ENCODE results near the gene SOHLH1. TPM values are rescaled to one million over a fixed set of nuclear protein-coding genes. Genes with fewer than 3 reads are reported as not detected.

SOHLH1 gene
- polyA plus RNA-seq, 1 donor = not detected

- Histone ChIP-seq H3K27me3 (ENCODE audit: control insufficient read depth, insufficient read depth, low read length) (no peaks in the 10 kb centered on the region), H3K9me3 (ENCODE audit: control insufficient read depth, low read depth, low read length) (no peaks in the 10 kb centered on the region), H3K36me3 (ENCODE audit: control insufficient read depth, insufficient read depth, low read length) (no peaks in the 10 kb centered on the region), H3K4me1 (ENCODE audit: control insufficient read depth, insufficient read depth, low read length) (no peaks in the 10 kb centered on the region), H3K27ac (ENCODE audit: low read length) (no peak overlapping the region), H3K4me3 (ENCODE audit: low read length) (no peak overlapping the region)
- no CpG with 5 or more reads among the region's 22 CpGs for WGBS (ENCODE audit: insufficient coverage, low lambda C conversion rate)
- DNase-seq = no peak
Observed at GRCh38 chr9:135660407-135660806, 38.9 kb downstream of the SOHLH1 start.

GRCh38 chr9:135659252-135659651 is 40.0 kb downstream of the SOHLH1 start:
- H3K27ac ChIP-seq (ENCODE audit: low read length) = no peak overlapping the region
- H3K27me3 ChIP-seq (ENCODE audit: control insufficient read depth, insufficient read depth, low read length) = no peaks in the 10 kb centered on the region
- WGBS (ENCODE audit: insufficient coverage, low lambda C conversion rate) = 100% methylated on average over 1 of the region's 13 CpGs
- no peaks in the 10 kb centered on the region for H3K36me3 ChIP-seq (ENCODE audit: control insufficient read depth, insufficient read depth, low read length)
- H3K4me1 ChIP-seq (ENCODE audit: control insufficient read depth, insufficient read depth, low read length) = no peaks in the 10 kb centered on the region
- H3K9me3 ChIP-seq (ENCODE audit: control insufficient read depth, low read depth, low read length) = no peaks in the 10 kb centered on the region
- no peak for DNase-seq
- H3K4me3 ChIP-seq (ENCODE audit: low read length) = no peak overlapping the region

GRCh38 chr9:135657416-135657815 is 41.9 kb downstream of the SOHLH1 start:
- no peaks in the 10 kb centered on the region for H3K9me3 ChIP-seq (ENCODE audit: control insufficient read depth, low read depth, low read length)
- H3K27ac ChIP-seq (ENCODE audit: low read length) = no peak overlapping the region
- DNase-seq = no peak
- H3K4me3 ChIP-seq (ENCODE audit: low read length) = no peak overlapping the region
- no peaks in the 10 kb centered on the region for H3K27me3 ChIP-seq (ENCODE audit: control insufficient read depth, insufficient read depth, low read length)
- no CpG with 5 or more reads among the region's 15 CpGs for WGBS (ENCODE audit: insufficient coverage, low lambda C conversion rate)
- H3K36me3 ChIP-seq (ENCODE audit: control insufficient read depth, insufficient read depth, low read length) = no peaks in the 10 kb centered on the region
- no peaks in the 10 kb centered on the region for H3K4me1 ChIP-seq (ENCODE audit: control insufficient read depth, insufficient read depth, low read length)

- Histone ChIP-seq H3K4me1 (ENCODE audit: control insufficient read depth, insufficient read depth, low read length) (no peaks in the 10 kb centered on the region), H3K9me3 (ENCODE audit: control insufficient read depth, low read depth, low read length) (peaks cover 4% of the 10 kb centered on the region), H3K36me3 (ENCODE audit: control insufficient read depth, insufficient read depth, low read length) (no peaks in the 10 kb centered on the region), H3K27ac (ENCODE audit: low read length) (no peak overlapping the region), H3K4me3 (ENCODE audit: low read length) (no peak overlapping the region), H3K27me3 (ENCODE audit: control insufficient read depth, insufficient read depth, low read length) (no peaks in the 10 kb centered on the region)
- no CpG with 5 or more reads among the region's 8 CpGs for WGBS (ENCODE audit: insufficient coverage, low lambda C conversion rate)
- no peak for DNase-seq
Observed at GRCh38 chr9:135655317-135655716, 44.0 kb downstream of the SOHLH1 start.

GRCh38 chr9:135650408-135650807 is 48.9 kb downstream of the SOHLH1 start:
- 100% methylated on average over 1 of the region's 17 CpGs for WGBS (ENCODE audit: insufficient coverage, low lambda C conversion rate)
- H3K27ac ChIP-seq (ENCODE audit: low read length) = no peak overlapping the region
- no peak overlapping the region for H3K4me3 ChIP-seq (ENCODE audit: low read length)

GRCh38 chr9:135649508-135649907 is 49.8 kb downstream of the SOHLH1 start:
- Histone ChIP-seq H3K27ac (ENCODE audit: low read length) (no peak overlapping the region), H3K4me1 (ENCODE audit: control insufficient read depth, insufficient read depth, low read length) (no peaks in the 10 kb centered on the region), H3K9me3 (ENCODE audit: control insufficient read depth, low read depth, low read length) (peaks cover 5% of the 10 kb centered on the region), H3K27me3 (ENCODE audit: control insufficient read depth, insufficient read depth, low read length) (no peaks in the 10 kb centered on the region), H3K36me3 (ENCODE audit: control insufficient read depth, insufficient read depth, low read length) (no peaks in the 10 kb centered on the region), H3K4me3 (ENCODE audit: low read length) (no peak overlapping the region)
- DNase-seq = no peak
- no CpG with 5 or more reads among the region's 2 CpGs for WGBS (ENCODE audit: insufficient coverage, low lambda C conversion rate)

More at GRCh38 chr9:135650408-135650807, 48.9 kb downstream of the SOHLH1 start:
- no peak for DNase-seq
- H3K27me3 ChIP-seq (ENCODE audit: control insufficient read depth, insufficient read depth, low read length) = no peaks in the 10 kb centered on the region
- H3K36me3 ChIP-seq (ENCODE audit: control insufficient read depth, insufficient read depth, low read length) = no peaks in the 10 kb centered on the region
- H3K4me1 ChIP-seq (ENCODE audit: control insufficient read depth, insufficient read depth, low read length) = no peaks in the 10 kb centered on the region
- peaks cover 5% of the 10 kb centered on the region for H3K9me3 ChIP-seq (ENCODE audit: control insufficient read depth, low read depth, low read length)

- Histone ChIP-seq H3K36me3 (ENCODE audit: control insufficient read depth, insufficient read depth, low read length) (no peaks in the 10 kb centered on the region), H3K9me3 (ENCODE audit: control insufficient read depth, low read depth, low read length) (peaks cover 5% of the 10 kb centered on the region), H3K27me3 (ENCODE audit: control insufficient read depth, insufficient read depth, low read length) (no peaks in the 10 kb centered on the region), H3K27ac (ENCODE audit: low read length) (no peak overlapping the region), H3K4me1 (ENCODE audit: control insufficient read depth, insufficient read depth, low read length) (no peaks in the 10 kb centered on the region), H3K4me3 (ENCODE audit: low read length) (no peak overlapping the region)
- DNase-seq = no peak
- 100% methylated on average over 2 of the region's 10 CpGs for WGBS (ENCODE audit: insufficient coverage, low lambda C conversion rate)
Observed at GRCh38 chr9:135648494-135649410, 50.5 kb downstream of the SOHLH1 start.

GRCh38 chr9:135647884-135648283 is 51.4 kb downstream of the SOHLH1 start:
- WGBS (ENCODE audit: insufficient coverage, low lambda C conversion rate) = 88% methylated on average over 1 of the region's 4 CpGs
- H3K27me3 ChIP-seq (ENCODE audit: control insufficient read depth, insufficient read depth, low read length) = no peaks in the 10 kb centered on the region
- DNase-seq = no peak
- H3K4me1 ChIP-seq (ENCODE audit: control insufficient read depth, insufficient read depth, low read length) = no peaks in the 10 kb centered on the region
- H3K36me3 ChIP-seq (ENCODE audit: control insufficient read depth, insufficient read depth, low read length) = no peaks in the 10 kb centered on the region
- peaks cover 5% of the 10 kb centered on the region for H3K9me3 ChIP-seq (ENCODE audit: control insufficient read depth, low read depth, low read length)
- H3K4me3 ChIP-seq (ENCODE audit: low read length) = no peak overlapping the region
- no peak overlapping the region for H3K27ac ChIP-seq (ENCODE audit: low read length)

GRCh38 chr9:135644631-135645218 is 54.6 kb downstream of the SOHLH1 start:
- no peak overlapping the region for H3K27ac ChIP-seq (ENCODE audit: low read length)
- no peak overlapping the region for H3K4me3 ChIP-seq (ENCODE audit: low read length)
- H3K4me1 ChIP-seq (ENCODE audit: control insufficient read depth, insufficient read depth, low read length) = no peaks in the 10 kb centered on the region
- no peaks in the 10 kb centered on the region for H3K36me3 ChIP-seq (ENCODE audit: control insufficient read depth, insufficient read depth, low read length)
- no peaks in the 10 kb centered on the region for H3K9me3 ChIP-seq (ENCODE audit: control insufficient read depth, low read depth, low read length)
- 100% methylated on average over 1 of the region's 5 CpGs for WGBS (ENCODE audit: insufficient coverage, low lambda C conversion rate)
- DNase-seq = no peak
- H3K27me3 ChIP-seq (ENCODE audit: control insufficient read depth, insufficient read depth, low read length) = no peaks in the 10 kb centered on the region

Measured in large intestine (tissue), 3 donors.